Lower leg skin (tissue), 3 donors: Measurements from ENCODE around the gene TRDMT1.

Source experiments
- CTCF ChIP-seq, 3 donors: fragments of 450-650 bp; IDR thresholded peaks; one replicate each; pipeline ENCODE4 v1.5.1; 2016; ENCODE audit warnings: antibody characterized with exemption in 3 of 3, mild to moderate bottlenecking in 3 of 3, moderate library complexity in 2 of 3
- POLR2A ChIP-seq, 2 donors: fragments of 450-650 bp; IDR thresholded peaks; one replicate each; pipeline ENCODE4 v1.6.1; 2016 to 2017; ENCODE audit warnings: antibody characterized with exemption in 2 of 2, mild to moderate bottlenecking in 1 of 2, moderate library complexity in 1 of 2

GRCh38 chr10:17196573-17196972 lies 4.9 kb downstream of the TRDMT1 start:
- TF ChIP-seq CTCF (IDR thresholded peaks at IDR 0.05), result no peak
- no peak for TF ChIP-seq POLR2A (IDR thresholded peaks at IDR 0.05)
